DMS153 treated with DMSO at 0.1 percent for 48 hours (cell line): ENCODE data around the gene OLFML2B.

Experiments
- DNase-seq: peaks from one replicate; lab custom pipeline; 2025; ENCODE audit not compliant: unreplicated experiment; lab: John Stamatoyannopoulos, UW

Gene OLFML2B

DNA sequence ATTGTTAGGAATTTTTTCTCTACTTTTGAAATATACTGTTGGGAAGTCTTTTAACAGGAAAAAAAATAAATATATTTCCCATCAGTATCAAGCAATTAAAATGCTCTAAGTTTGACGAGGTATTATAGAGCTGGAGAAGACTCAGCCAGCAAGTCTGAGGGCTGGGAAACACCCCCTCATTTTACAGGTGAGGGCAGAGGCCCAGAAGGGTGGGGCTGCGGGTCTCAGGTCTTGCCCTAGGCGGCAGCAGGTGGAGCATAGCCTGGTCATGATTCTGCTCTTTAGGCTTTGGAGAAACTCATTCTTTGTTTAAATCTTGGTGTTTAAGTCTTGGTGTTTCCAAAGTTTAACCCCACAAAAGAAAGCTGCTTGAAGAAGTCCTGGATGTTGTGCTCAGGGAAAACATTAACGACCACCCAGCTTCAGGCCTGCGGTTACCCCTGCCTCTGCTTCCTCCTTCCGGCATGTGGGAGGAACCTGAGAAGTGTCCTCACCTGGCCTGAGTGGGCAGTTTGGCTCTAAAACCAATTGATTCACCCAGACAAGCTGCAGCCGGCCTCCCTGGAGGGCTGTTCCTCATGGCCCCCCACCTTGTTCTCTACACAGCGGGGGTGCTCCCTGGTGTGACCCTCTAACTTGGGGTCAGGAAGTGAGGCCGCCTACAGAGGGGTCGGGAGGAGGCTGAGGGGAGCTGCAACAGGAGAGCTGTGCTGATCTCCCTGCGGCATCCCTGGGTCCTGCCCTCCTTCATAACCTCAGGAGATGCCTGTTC, 41.7 kb downstream of the OLFML2B start:
- DNase-seq, result no peak

- DNase-seq, result no peak
Observed at GRCh38 chr1:161981126-161981525, 42.5 kb downstream of the OLFML2B start.

GRCh38 chr1:161978011-161978790, 45.5 kb downstream of the OLFML2B start:
- DNase-seq, result peak; percentile 38

DNA sequence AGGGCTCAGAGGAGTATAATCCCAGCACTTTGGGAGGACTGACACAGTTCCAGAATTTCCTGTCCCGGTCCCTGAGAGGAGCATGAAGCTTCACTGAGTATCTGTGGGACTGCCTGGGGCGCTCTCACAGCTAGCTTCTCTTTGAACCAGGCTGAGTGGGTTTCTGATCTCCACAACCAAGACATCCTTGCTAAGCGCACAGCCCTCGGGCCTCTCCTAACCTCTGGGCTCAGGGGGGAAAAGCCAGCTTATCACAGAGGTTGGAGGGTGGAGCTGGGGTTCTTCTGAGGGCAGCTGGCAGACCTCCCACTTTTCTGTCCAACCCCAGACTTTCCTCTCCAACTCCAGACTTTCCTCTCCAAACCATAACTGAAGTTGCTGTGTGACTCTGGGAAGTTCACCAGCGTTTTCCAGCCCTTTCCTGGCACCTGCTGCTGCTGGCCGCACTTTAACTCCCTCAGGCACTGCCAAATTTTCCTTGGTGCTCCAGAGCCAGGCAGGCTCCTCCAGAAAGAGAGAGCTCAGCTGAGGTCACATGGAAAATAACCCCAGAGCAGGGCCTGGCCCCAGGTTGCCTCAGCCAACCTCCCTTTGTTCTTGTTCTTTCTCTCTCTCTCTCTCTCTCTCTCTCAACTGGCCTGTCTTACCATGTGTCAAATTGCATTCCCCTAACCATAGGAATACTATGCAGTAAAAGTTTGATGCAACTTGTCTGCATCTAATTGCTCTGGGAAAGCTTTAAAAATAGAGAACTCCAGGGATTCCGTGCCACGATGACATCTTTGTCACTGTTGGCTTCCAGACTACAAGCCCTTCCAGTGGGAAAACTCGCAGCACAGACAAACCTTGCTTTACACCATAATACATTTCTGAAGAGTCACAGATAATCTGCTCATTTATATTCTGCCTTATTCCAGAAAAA, 49.5 kb downstream of the OLFML2B start:
- no peak for DNase-seq

GRCh38 chr1:161972828-161973227, 50.8 kb downstream of the OLFML2B start:
- DNase-seq, result no peak

GRCh38 chr1:161970633-161971032, 53.0 kb downstream of the OLFML2B start:
- DNase-seq, result no peak

- no peak for DNase-seq
Observed at GRCh38 chr1:161970036-161970435, 53.6 kb downstream of the OLFML2B start.

- DNase-seq, result no peak
Observed at GRCh38 chr1:161966067-161966466, 57.6 kb downstream of the OLFML2B start.

DNA sequence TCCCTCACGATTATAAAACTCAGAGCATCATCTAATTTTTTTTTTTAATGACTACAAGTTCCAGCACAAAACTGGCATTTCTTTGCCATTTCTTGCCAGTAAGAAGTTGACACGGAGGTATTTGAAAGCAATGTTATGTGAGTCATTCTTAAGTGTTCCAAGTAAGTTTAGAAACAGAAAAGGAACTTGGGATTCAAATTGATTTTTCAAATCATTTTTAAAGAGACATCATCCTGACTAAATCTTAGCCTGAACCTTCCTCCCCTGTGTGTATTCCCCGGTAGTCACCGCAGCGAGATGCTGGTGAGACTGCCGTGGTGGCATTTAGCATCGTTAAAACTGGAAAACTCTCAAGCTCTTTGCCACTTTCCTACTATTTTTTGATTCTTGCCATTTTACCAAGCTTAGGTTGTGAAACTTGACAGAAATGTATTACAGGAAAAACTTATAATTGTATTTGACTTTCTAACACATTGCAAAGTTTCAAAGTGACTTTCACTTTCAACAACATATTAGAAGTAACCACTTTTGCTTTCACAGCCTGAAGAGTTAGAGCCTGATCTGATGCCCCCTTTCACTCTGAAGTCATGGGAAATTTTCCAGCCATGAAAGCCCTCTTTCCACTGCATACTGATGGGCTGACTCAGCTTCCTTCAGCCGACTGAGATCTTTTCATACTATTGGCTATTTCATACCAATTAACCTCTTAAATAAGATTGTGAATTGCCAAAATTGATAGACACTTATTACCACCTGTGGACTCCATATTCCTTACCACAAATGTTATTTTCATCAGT, 61.4 kb downstream of the OLFML2B start:
- no peak for DNase-seq

GRCh38 chr1:161958425-161958824, 65.2 kb downstream of the OLFML2B start:
- DNase-seq, result no peak

DNA sequence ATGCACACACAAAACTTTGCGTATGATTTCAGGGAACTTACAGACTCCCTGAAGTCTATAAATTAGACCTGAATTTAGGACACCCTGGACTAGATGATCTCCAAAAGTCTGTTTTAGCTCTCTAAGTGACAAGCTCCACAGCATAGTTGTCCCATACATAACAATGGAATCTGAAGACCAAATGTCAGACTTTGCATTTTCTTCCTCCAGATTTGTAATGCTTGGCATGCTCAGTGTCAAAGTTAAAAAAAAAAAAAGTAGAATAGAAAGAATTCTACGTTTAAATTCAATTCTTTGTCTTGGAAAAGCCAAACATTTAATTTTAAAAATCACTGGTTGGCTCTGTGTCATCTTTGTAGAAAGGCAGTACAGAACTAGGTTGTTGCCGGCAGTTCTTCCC, 66.7 kb downstream of the OLFML2B start:
- DNase-seq, result no peak

- no peak for DNase-seq
Observed at GRCh38 chr1:161956097-161956496, 67.6 kb downstream of the OLFML2B start.

GRCh38 chr1:161955606-161956005, 68.1 kb downstream of the OLFML2B start:
- DNase-seq, result no peak

DNA sequence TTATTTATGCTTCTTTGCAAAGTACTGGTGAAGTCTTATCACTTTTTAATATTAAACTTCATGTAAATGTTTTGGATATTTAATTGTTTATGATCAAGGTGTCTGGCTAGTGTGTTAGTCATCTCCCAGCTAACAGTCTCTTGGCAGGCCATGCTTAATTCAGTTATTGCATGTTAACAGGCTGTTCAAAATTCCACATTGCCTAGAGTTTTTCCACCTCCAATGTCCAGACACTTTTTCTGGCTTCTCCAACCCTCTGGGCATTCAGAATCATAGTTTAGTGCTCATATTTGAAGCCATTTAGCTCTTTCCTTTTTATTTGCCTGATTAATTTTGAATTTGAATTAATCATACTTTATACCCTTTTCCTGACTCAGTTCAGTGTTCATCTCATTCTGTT, 69.2 kb downstream of the OLFML2B start:
- DNase-seq, result no peak

GRCh38 chr1:161954050-161954449, 69.6 kb downstream of the OLFML2B start:
- DNase-seq, result peak; percentile 41

DNA sequence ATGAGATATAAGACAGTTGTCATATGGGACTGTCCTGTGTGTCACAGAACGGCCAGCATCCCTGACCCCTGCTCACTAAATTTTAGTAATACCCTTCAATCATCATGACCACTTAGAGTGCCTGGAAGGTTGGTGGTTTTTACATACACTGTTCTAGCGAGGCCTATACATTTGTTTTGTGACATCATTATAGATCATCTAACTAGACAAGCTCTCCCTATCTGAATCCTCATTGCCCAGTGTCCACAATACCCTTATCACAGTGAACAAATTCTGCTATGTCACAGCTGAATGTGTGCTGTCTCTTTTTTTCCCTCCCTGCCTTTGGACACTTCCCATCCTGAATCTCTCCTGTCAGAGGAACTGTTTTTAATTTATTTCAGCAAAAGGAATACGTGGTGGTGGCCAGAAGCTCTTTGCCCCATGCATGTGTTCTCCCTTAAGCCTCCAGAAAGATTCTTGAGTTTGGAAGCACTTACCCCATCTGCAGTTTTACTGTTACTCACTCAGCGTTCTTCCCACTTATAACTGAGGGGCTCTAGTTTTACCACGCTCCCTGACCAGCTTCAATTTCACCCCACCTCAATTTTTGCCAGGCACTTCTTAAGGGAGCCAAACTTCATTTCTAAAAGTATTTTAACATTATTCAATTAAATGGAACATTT, 70.3 kb downstream of the OLFML2B start:
- no peak for DNase-seq

DNA sequence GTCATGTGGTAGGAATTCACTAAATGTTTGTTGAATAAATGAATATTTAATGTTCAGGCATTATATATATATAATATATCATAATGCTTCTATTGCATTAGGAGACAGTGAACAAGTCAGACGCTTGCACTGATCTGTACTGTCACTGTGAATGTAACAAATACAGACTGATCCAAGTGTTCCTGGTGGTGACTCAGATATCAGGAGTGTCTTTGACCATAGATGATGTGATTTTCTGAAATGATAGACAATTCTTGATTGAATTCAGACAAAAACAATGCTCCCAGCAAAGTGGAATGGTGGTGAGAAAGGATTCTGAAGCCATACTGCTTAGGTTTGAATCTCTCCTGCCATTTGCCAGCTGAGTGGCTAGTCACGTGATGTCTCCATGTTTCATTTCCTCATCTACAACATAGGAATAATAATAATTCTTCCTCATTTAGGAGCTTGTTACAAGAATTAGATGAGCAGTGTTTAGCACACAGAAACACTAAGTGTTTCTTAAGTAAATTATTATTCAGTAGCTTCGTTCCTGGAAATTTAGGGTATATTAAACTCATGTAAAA, 71.0 kb downstream of the OLFML2B start:
- DNase-seq, result no peak

DNA sequence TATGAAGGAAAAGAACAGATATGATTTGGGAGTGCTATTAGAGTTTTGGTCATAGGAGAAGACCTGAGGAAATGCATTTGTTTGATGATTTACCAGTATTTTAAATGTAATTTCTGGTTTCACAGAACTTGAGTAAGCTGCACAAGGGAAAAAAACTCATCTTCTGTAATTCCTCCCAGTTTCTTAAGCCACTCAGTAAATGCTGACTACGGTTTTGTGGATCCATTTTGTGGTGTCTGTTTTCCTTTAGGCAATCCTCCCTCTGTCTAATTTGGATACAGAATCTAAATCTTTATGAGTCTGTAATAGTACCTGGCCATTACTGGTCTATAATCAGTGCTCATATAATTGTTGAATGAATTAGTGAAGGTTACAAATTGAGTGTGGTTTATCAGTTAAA, 72.0 kb downstream of the OLFML2B start:
- no peak for DNase-seq

DNA sequence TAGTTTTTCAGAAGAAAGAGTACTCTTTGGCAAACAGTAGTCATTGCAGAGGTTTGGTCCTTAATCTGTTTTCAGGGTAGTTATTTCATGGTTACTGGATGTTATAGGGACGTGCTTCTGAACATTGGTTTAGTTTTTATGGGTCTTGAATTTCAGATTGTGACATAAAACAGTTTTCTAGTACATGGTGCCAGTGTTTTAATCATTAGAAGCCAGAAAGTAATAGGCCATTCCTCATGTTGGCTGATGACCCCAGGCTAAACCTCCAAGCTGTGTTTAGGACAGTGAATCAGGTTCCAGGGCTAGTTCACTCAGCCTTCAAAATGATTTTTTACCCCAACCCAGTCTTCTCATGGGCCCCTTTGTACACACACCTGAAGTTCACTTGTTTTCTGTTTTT, 73.3 kb downstream of the OLFML2B start:
- no peak for DNase-seq

DNA sequence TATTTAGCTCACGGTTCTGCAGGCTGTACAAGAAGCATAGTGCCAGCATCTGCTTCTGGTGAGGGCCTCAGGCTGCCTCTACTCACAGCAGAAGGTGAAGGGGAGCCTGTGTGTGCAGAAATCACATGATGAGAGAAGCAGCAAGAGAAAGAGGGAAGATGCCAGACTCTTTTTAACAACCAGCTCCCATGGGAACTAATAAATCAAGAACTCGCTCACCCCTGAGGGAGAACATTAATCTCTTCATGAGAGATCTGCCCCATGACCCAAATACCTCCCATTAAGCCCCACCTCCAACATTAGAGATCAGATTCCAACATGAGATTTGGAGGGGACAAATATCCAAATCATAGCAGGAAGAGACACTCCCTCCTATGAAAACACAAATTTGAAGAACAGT, 74.1 kb downstream of the OLFML2B start:
- no peak for DNase-seq
